Measurements from ENCODE around the gene PARVB.

Gene PARVB

DNA sequence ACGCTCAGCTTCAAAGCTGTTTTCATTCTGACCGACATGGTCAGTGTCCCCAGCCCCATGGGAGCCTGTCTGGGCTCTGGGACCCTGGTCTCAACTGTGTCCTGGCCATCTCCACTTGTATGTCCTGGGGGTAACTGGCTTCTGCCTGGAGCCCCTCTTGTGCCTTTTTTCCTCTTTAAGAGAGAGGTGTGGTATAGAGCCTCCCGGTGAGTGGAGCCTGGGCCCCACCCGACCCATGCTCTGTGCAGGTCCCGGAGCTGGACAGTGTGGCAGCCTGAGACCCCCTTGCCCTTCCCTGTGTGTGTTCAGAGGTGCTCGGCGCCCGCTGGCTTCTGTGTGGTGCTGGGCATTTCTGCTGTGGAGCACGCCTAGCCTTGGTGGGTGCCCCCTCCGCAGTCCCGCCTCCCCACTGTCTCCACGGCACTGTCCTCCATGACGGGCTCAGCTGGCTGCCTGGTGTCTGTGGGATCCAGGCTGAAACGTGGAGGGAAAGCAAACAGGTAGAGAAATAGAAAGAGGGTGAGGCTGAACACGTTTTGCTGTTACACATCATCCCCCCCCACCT lies 74.9 kb downstream of the PARVB start:
- Histone ChIP-seq H3K4me3 (no peak overlapping the region), H3K9me3 (peaks cover 0 to 4% (median 0%) of the 10 kb centered on the region in 3 donors), H3K4me1 (no peaks in the 10 kb centered on the region), H3K27me3 (no peaks in the 10 kb centered on the region), H3K36me3 (peaks cover 0 to 21% (median 0%) of the 10 kb centered on the region in 3 donors), H3K27ac (no peak overlapping the region)
- intact Hi-C loops (cut with DNase I; ENCODE audit: low total_unique reads), result no loop called here
- TF ChIP-seq, protein P1, sequence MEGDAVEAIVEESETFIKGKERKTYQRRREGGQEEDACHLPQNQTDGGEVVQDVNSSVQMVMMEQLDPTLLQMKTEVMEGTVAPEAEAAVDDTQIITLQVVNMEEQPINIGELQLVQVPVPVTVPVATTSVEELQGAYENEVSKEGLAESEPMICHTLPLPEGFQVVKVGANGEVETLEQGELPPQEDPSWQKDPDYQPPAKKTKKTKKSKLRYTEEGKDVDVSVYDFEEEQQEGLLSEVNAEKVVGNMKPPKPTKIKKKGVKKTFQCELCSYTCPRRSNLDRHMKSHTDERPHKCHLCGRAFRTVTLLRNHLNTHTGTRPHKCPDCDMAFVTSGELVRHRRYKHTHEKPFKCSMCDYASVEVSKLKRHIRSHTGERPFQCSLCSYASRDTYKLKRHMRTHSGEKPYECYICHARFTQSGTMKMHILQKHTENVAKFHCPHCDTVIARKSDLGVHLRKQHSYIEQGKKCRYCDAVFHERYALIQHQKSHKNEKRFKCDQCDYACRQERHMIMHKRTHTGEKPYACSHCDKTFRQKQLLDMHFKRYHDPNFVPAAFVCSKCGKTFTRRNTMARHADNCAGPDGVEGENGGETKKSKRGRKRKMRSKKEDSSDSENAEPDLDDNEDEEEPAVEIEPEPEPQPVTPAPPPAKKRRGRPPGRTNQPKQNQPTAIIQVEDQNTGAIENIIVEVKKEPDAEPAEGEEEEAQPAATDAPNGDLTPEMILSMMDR (IDR thresholded peaks at IDR 0.05), result no peak
- DNase-seq, result no peak

GRCh38 chr22:44099696-44100095 lies 75.6 kb downstream of the PARVB start:
- peaks cover 0 to 16% (median 0%) of the 10 kb centered on the region in 3 donors for H3K36me3 ChIP-seq
- TF ChIP-seq, protein P1 (IDR thresholded peaks at IDR 0.05), result no peak

DNA sequence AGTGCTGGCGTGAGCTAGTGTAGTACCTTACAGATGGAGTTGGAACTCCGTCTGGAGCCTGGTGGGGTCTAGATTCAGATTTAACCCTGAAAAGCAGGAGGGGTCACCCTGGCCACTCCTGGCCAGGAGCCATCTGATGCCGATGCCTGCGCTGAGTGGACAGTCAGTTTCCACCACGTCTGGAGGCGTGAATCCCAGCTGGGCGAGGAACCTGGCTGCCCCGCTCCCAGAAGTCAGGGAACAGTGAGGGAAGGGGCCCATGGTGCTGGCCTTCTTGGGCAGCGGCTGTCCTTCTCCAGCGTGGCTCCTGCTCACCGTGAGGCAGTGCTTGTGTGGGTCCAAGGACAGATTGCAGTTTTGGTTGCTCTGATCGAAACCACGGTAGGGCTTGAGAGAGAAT lies 76.3 kb downstream of the PARVB start:
- Histone ChIP-seq H3K36me3 (peaks cover 0 to 16% (median 0%) of the 10 kb centered on the region in 3 donors), H3K27ac (no peak overlapping the region), H3K4me3 (no peak overlapping the region), H3K9me3 (peaks cover 0 to 4% (median 0%) of the 10 kb centered on the region in 3 donors), H3K4me1 (no peaks in the 10 kb centered on the region), H3K27me3 (no peaks in the 10 kb centered on the region)
- intact Hi-C loops (cut with DNase I; ENCODE audit: low total_unique reads), result no loop called here
- TF ChIP-seq, protein P1 (IDR thresholded peaks at IDR 0.05), result no peak
- no peak for DNase-seq

More at GRCh38 chr22:44099696-44100095, 75.6 kb downstream of the PARVB start:
- Histone ChIP-seq H3K27me3 (no peaks in the 10 kb centered on the region), H3K4me1 (no peaks in the 10 kb centered on the region), H3K27ac (no peak overlapping the region), H3K9me3 (peaks cover 0 to 4% (median 0%) of the 10 kb centered on the region in 3 donors), H3K4me3 (no peak overlapping the region)
- intact Hi-C loops (cut with DNase I; ENCODE audit: low total_unique reads), result no loop called here
- DNase-seq, result no peak

DNA sequence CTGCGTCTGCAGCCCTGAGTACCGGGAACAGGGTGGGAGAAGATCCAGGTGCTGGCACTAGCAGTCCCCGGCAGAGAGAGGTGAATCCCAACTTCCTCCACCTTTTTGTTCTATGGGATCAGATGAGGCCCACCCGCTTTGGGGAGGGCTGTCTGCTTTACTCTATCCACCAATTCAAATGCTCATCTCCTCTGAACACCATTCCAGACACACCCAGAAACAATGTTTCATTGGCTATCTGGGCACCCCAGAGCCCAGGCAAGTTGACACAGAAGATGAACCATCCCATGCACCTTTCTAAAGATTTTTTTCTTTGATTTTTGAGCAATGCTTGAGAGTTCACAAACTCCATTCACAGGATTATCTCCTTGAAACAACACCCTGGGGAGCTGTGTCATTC lies 78.0 kb downstream of the PARVB start:
- Histone ChIP-seq H3K27ac (no peak overlapping the region), H3K36me3 (peaks cover 0 to 6% (median 0%) of the 10 kb centered on the region in 3 donors), H3K27me3 (no peaks in the 10 kb centered on the region), H3K9me3 (peaks cover 0 to 4% (median 0%) of the 10 kb centered on the region in 3 donors), H3K4me3 (no peak overlapping the region), H3K4me1 (no peaks in the 10 kb centered on the region)
- TF ChIP-seq, protein P1 (IDR thresholded peaks at IDR 0.05), result no peak
- DNase-seq, result no peak
- intact Hi-C loops (cut with DNase I; ENCODE audit: low total_unique reads), result no loop called here

DNA sequence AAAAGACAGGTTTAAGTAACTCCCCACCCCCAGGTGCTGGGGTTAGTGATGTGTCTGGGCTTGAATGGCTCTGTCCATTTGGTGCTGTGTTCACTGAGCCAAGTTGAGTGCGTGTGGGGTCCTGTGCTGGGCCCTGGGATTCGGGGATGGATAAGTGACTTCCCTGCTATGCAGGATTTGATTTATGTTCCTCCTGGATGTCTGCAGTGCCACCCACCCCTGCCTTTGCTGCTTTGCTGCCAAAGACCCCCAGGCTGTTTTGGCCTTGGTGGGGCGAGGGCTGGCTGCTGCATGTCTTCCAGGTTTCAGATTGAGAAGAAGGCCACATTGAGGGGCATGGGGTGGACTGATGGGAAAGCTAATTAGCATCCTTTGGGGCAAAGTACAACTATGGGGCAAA lies 78.8 kb downstream of the PARVB start:
- Histone ChIP-seq H3K27me3 (no peaks in the 10 kb centered on the region), H3K4me1 (no peaks in the 10 kb centered on the region), H3K4me3 (no peak overlapping the region), H3K27ac (no peak overlapping the region), H3K36me3 (peaks cover 0 to 5% (median 0%) of the 10 kb centered on the region in 3 donors), H3K9me3 (peaks cover 0 to 4% (median 0%) of the 10 kb centered on the region in 3 donors)
- DNase-seq, result no peak
- intact Hi-C loops (cut with DNase I; ENCODE audit: low total_unique reads), result no loop called here
- TF ChIP-seq, protein P1 (IDR thresholded peaks at IDR 0.05), result no peak
